ENCODE results near the gene MORN4. TPM values are rescaled to one million over a fixed set of nuclear protein-coding genes. Genes with fewer than 3 reads are reported as not detected.
A peak's percentile ranks its signal among the peaks of the same experiment; 100 is the strongest.

MORN4 gene
- total and polyA plus RNA-seq, 2 of the 13 experiments (the other 11 are each of a cell fraction or from before 2014, with no cell fraction given) = 3.4 to 9.1 TPM

GRCh38 chr10:97584798-97585438 is 48.4 kb downstream of the MORN4 start (continued):
- TF ChIP-seq, protein P1, sequence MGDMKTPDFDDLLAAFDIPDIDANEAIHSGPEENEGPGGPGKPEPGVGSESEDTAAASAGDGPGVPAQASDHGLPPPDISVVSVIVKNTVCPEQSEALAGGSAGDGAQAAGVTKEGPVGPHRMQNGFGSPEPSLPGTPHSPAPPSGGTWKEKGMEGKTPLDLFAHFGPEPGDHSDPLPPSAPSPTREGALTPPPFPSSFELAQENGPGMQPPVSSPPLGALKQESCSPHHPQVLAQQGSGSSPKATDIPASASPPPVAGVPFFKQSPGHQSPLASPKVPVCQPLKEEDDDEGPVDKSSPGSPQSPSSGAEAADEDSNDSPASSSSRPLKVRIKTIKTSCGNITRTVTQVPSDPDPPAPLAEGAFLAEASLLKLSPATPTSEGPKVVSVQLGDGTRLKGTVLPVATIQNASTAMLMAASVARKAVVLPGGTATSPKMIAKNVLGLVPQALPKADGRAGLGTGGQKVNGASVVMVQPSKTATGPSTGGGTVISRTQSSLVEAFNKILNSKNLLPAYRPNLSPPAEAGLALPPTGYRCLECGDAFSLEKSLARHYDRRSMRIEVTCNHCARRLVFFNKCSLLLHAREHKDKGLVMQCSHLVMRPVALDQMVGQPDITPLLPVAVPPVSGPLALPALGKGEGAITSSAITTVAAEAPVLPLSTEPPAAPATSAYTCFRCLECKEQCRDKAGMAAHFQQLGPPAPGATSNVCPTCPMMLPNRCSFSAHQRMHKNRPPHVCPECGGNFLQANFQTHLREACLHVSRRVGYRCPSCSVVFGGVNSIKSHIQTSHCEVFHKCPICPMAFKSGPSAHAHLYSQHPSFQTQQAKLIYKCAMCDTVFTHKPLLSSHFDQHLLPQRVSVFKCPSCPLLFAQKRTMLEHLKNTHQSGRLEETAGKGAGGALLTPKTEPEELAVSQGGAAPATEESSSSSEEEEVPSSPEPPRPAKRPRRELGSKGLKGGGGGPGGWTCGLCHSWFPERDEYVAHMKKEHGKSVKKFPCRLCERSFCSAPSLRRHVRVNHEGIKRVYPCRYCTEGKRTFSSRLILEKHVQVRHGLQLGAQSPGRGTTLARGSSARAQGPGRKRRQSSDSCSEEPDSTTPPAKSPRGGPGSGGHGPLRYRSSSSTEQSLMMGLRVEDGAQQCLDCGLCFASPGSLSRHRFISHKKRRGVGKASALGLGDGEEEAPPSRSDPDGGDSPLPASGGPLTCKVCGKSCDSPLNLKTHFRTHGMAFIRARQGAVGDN (CRISPR knock-in tag; IDR thresholded peaks at IDR 0.05) = peak; percentile 14; the same call in 1 of the 2 replicates
- TF ChIP-seq ATF5 (CRISPR knock-in tag; IDR thresholded peaks at IDR 0.05; ENCODE audit: low read depth) = no peak
- TF ChIP-seq MTERF4 (CRISPR knock-in tag; IDR thresholded peaks at IDR 0.05) = no peak
- no peak for TF ChIP-seq TOPORS (CRISPR knock-in tag; IDR thresholded peaks at IDR 0.05)
- 0 out of 2 replicates have a peak, but pooled peaks have one; percentile 60 for TF ChIP-seq NKX3-1 (CRISPR knock-in tag; IDR thresholded peaks at IDR 0.05)
- TF ChIP-seq KAT2B (IDR thresholded peaks at IDR 0.05; ENCODE audit: borderline replicate concordance, low read depth, low read length) = no peak
- TF ChIP-seq ZNF800 (CRISPR knock-in tag; IDR thresholded peaks at IDR 0.05) = peak; percentile 62; the same call in 1 of the 2 replicates
- TF ChIP-seq ZNF18 (CRISPR knock-in tag; IDR thresholded peaks at IDR 0.05; ENCODE audit: insufficient replicate concordance) = no peak
- TF ChIP-seq ADNP (CRISPR knock-in tag; IDR thresholded peaks at IDR 0.05) = no peak
- TF ChIP-seq FOXO4 (CRISPR knock-in tag; conservative IDR thresholded peaks at IDR 0.05) = 0 out of 2 replicates have a peak, but pooled peaks have one; percentile 79
- TF ChIP-seq ZIK1 (CRISPR knock-in tag; IDR thresholded peaks at IDR 0.05; ENCODE audit: borderline replicate concordance, low read depth) = no peak
- TF ChIP-seq NR0B2 (CRISPR knock-in tag; IDR thresholded peaks at IDR 0.05) = no peak
- no peak for TF ChIP-seq ZC3H4 (CRISPR knock-in tag; IDR thresholded peaks at IDR 0.05; ENCODE audit: borderline replicate concordance)
- peak; percentile 42; the same call in 1 of the 2 replicates for TF ChIP-seq RAD51 (IDR thresholded peaks at IDR 0.05; ENCODE audit: borderline replicate concordance)
- TF ChIP-seq ELF1 (CRISPR knock-in tag; IDR thresholded peaks at IDR 0.05) = no peak
- 0 out of 2 replicates have a peak, but pooled peaks have one; percentile 57 for TF ChIP-seq ZNF724P (CRISPR knock-in tag; IDR thresholded peaks at IDR 0.05; ENCODE audit: borderline replicate concordance)

All from HepG2 (cell line).